Dendritic cell treated with granulocyte-macrophage colony-stimulating factor and Interleukin-4, amounts not matched to agents 40 ng/mL and 50 ng/mL, for 4 days (primary cell): ENCODE measurements around the gene PDE6B.
"Not testable (repeated sequence)": the region's sequence is repeated elsewhere in the genome, so short reads cannot be mapped to it uniquely, and the experiment has no call there.

Experiments
- H3K27ac Mint-ChIP-seq: one replicate; pipeline ENCODE4 v1.8.0; 2022; ENCODE audit warnings: mild to moderate bottlenecking, mixed read lengths
- H3K27me3 Mint-ChIP-seq: one replicate; pipeline ENCODE4 v1.8.0; 2022; ENCODE audit warnings: mild to moderate bottlenecking, mixed read lengths
- H3K36me3 Mint-ChIP-seq: one replicate; pipeline ENCODE4 v1.8.0; 2022; ENCODE audit warnings: low read depth, mixed read lengths
- H3K4me1 Mint-ChIP-seq: one replicate; pipeline ENCODE4 v1.8.0; 2022; ENCODE audit warnings: low read depth, mixed read lengths
- H3K4me3 Mint-ChIP-seq: one replicate; pipeline ENCODE4 v1.8.0; 2022; ENCODE audit warnings: mild to moderate bottlenecking, moderate library complexity, mixed read lengths
- H3K9me3 Mint-ChIP-seq: one replicate; pipeline ENCODE4 v1.8.0; 2022; ENCODE audit warnings: mixed read lengths
- intact Hi-C: fragments of 100-400 bp; cut with micrococcal nuclease; formaldehyde crosslinking; loops from one replicate; pipeline ENCODE4 v1.15.0; 2022

The PDE6B gene

GRCh38 chr4:687048-687970, 61.9 kb downstream of the PDE6B start:
- Mint-ChIP-seq H3K4me3 (peak overlapping the region; percentile 77), H3K9me3 (no peaks in the 10 kb centered on the region), H3K27ac (peak overlapping the region; percentile 92), H3K4me1 (peaks cover 75% of the 10 kb centered on the region), H3K36me3 (peaks cover 40% of the 10 kb centered on the region), H3K27me3 (peaks cover 4% of the 10 kb centered on the region)
- intact Hi-C loops: no loop called here

GRCh38 chr4:687971-688853, 62.8 kb downstream of the PDE6B start:
- Mint-ChIP-seq H3K4me1 (peaks cover 66% of the 10 kb centered on the region), H3K4me3 (peak overlapping the region; percentile 77), H3K36me3 (peaks cover 31% of the 10 kb centered on the region), H3K27ac (peak overlapping the region; percentile 92), H3K9me3 (no peaks in the 10 kb centered on the region), H3K27me3 (peaks cover 7% of the 10 kb centered on the region)
- intact Hi-C loops: no loop called here

- Mint-ChIP-seq H3K9me3 (no peaks in the 10 kb centered on the region), H3K4me1 (peaks cover 58% of the 10 kb centered on the region)
These were observed 63.7 kb downstream of the PDE6B start, which contains the start of gene SLC49A3 for GRCh38 chr4:688854-689681. Gene SLC49A3, minus strand, starts transcription at chr4:689151. Its CDS starts 24 bp downstream, at chr4:689127.

GRCh38 chr4:689723-690122, 64.3 kb downstream of the PDE6B start:
- intact Hi-C loops: loop anchor here (1.0 kb wide), 1 partner anchor 9 kb away; no protein-coding TSS in a partner anchor
- H3K9me3 Mint-ChIP-seq: no peaks in the 10 kb centered on the region
- H3K36me3 Mint-ChIP-seq: peaks cover 16% of the 10 kb centered on the region
- H3K4me1 Mint-ChIP-seq: peaks cover 60% of the 10 kb centered on the region
- peak overlapping the region; percentile 92 for H3K27ac Mint-ChIP-seq
- peaks cover 17% of the 10 kb centered on the region for H3K27me3 Mint-ChIP-seq
- H3K4me3 Mint-ChIP-seq: peak overlapping the region; percentile 77

More at GRCh38 chr4:688854-689681, 63.7 kb downstream of the PDE6B start, which contains the start of gene SLC49A3:
- Mint-ChIP-seq H3K4me3 (peak within 1 kb of the TSS; percentile 77), H3K27ac (peak within 1 kb of the TSS; percentile 92), H3K36me3 (peaks cover 23% of the 10 kb centered on the region), H3K27me3 (peaks cover 14% of the 10 kb centered on the region)
- intact Hi-C loops: no loop called here

GRCh38 chr4:692771-693554, 67.6 kb downstream of the PDE6B start:
- Mint-ChIP-seq H3K27me3 (peaks cover 28% of the 10 kb centered on the region), H3K4me3 (no peak overlapping the region), H3K27ac (no peak overlapping the region), H3K36me3 (no peaks in the 10 kb centered on the region), H3K9me3 (no peaks in the 10 kb centered on the region), H3K4me1 (peaks cover 32% of the 10 kb centered on the region)
- intact Hi-C loops: no loop called here

GRCh38 chr4:694341-694940, 69.1 kb downstream of the PDE6B start:
- H3K36me3 Mint-ChIP-seq, H3K4me3 Mint-ChIP-seq, H3K27ac Mint-ChIP-seq, intact Hi-C loops, H3K9me3 Mint-ChIP-seq: not testable (repeated sequence)
- Mint-ChIP-seq H3K4me1 (peaks cover 34% of the 10 kb centered on the region), H3K27me3 (peaks cover 28% of the 10 kb centered on the region)

- Mint-ChIP-seq H3K27me3 (peaks cover 17% of the 10 kb centered on the region), H3K27ac (peak overlapping the region; percentile 68), H3K36me3 (no peaks in the 10 kb centered on the region), H3K9me3 (no peaks in the 10 kb centered on the region), H3K4me1 (peaks cover 42% of the 10 kb centered on the region), H3K4me3 (no peak overlapping the region)
- intact Hi-C loops: no loop called here
These were observed 74.6 kb downstream of the PDE6B start for GRCh38 chr4:699816-700580.

GRCh38 chr4:700587-701264, 75.4 kb downstream of the PDE6B start:
- intact Hi-C loops: no loop called here
- no peaks in the 10 kb centered on the region for H3K9me3 Mint-ChIP-seq
- H3K4me3 Mint-ChIP-seq: no peak overlapping the region
- no peak overlapping the region for H3K27ac Mint-ChIP-seq
- peaks cover 15% of the 10 kb centered on the region for H3K27me3 Mint-ChIP-seq
- H3K4me1 Mint-ChIP-seq: peaks cover 46% of the 10 kb centered on the region
- peaks cover 5% of the 10 kb centered on the region for H3K36me3 Mint-ChIP-seq

- Mint-ChIP-seq H3K27ac (peak overlapping the region; percentile 7), H3K4me1 (peaks cover 55% of the 10 kb centered on the region), H3K4me3 (no peak overlapping the region), H3K9me3 (no peaks in the 10 kb centered on the region), H3K36me3 (peaks cover 5% of the 10 kb centered on the region), H3K27me3 (peaks cover 9% of the 10 kb centered on the region)
- intact Hi-C loops: no loop called here
These were observed 77.3 kb downstream of the PDE6B start for GRCh38 chr4:702618-703048.

- Mint-ChIP-seq H3K9me3 (no peaks in the 10 kb centered on the region), H3K4me1 (peaks cover 60% of the 10 kb centered on the region), H3K4me3 (peak overlapping the region; percentile 6), H3K36me3 (peaks cover 9% of the 10 kb centered on the region), H3K27ac (peak overlapping the region; percentile 97), H3K27me3 (peaks cover 9% of the 10 kb centered on the region)
- intact Hi-C loops: no loop called here
These were observed 78.2 kb downstream of the PDE6B start for GRCh38 chr4:703336-704197.
